Smooth muscle cell (in vitro differentiated cells): Measurements from ENCODE around the gene KRT6B. TPM values are rescaled to one million over a fixed set of nuclear protein-coding genes. Genes with fewer than 3 reads are reported as not detected.
A peak's percentile ranks its signal among the peaks of the same experiment; 100 is the strongest.

Source experiments
- DNase-seq: peaks from one replicate; lab custom pipeline; 2025; ENCODE audit not compliant: unreplicated experiment; lab: John Stamatoyannopoulos, UW
- H2AFZ ChIP-seq: fragments of 200-600 bp; sonication (generic); 2 replicates; pipeline ENCODE4 v1.6.0; 2016; ENCODE audit warnings: antibody characterized with exemption, low read depth, mild to moderate bottlenecking
- H3F3A ChIP-seq: fragments of 200-600 bp; sonication (generic); 2 replicates; pipeline ENCODE4 v1.6.0; 2017; ENCODE audit warnings: antibody characterized with exemption, low read depth
- H3K27ac ChIP-seq: fragments of 200-600 bp; sonication (generic); 2 replicates; pipeline ENCODE4 v1.5.1; 2016; ENCODE audit warnings: low read depth, mild to moderate bottlenecking
- H3K27me3 ChIP-seq: fragments of 200-600 bp; sonication (generic); 2 replicates; pipeline ENCODE4 v1.6.1; 2016; ENCODE audit warnings: low read depth, mild to moderate bottlenecking
- H3K36me3 ChIP-seq: fragments of 200-600 bp; sonication (generic); 2 replicates; pipeline ENCODE4 v1.5.1; 2016; ENCODE audit warnings: low read depth
- H3K4me1 ChIP-seq: fragments of 200-600 bp; sonication (generic); 2 replicates; pipeline ENCODE4 v1.5.1; 2016; ENCODE audit warnings: low read depth
- H3K4me2 ChIP-seq: fragments of 200-600 bp; sonication (generic); 2 replicates; pipeline ENCODE4 v1.6.0; 2016; ENCODE audit warnings: mild to moderate bottlenecking
- H3K4me3 ChIP-seq: fragments of 200-600 bp; sonication (generic); 2 replicates; pipeline ENCODE4 v1.5.1; 2016; ENCODE audit warnings: mild to moderate bottlenecking
- H3K79me2 ChIP-seq: fragments of 200-600 bp; sonication (generic); 2 replicates; pipeline ENCODE4 v1.6.0; 2016; ENCODE audit warnings: low read depth, mild to moderate bottlenecking
- H3K9ac ChIP-seq: fragments of 200-600 bp; sonication (generic); 2 replicates; pipeline ENCODE4 v1.6.0; 2016; ENCODE audit warnings: low read depth
- H3K9me3 ChIP-seq: fragments of 200-600 bp; sonication (generic); replicated peaks from 2 replicates; pipeline ENCODE4 v1.5.1; 2016; ENCODE audit warnings: low read depth
- H4K20me1 ChIP-seq: fragments of 200-600 bp; sonication (generic); 2 replicates; pipeline ENCODE4 v1.6.0; 2016; ENCODE audit warnings: low read depth
- WGBS: methylation state at CpG from one replicate; pipeline ENCODE4 v1.1.7; 2016; ENCODE audit warnings: low lambda C conversion rate; 5-methylcytosine and 5-hydroxymethylcytosine counted together
- polyA plus RNA-seq: library from polyadenylated mRNA; unstranded; fragments of >200 nt; fragmentation: Nextera tagmentation; extraction: Ambion mirVana; gene quantifications from 2 replicates; pipeline ENCODE4 v1.2.1, GENCODE V29; 2016
- total RNA-seq: library from RNA; depleted of rRNA; stranded (reverse); fragments of >200 nt; gene quantifications from 2 replicates; pipeline ENCODE4 v1.2.3, GENCODE V29; 2014
- TF ChIP-seq, protein P1 (sequence below): fragments of 200-600 bp; sonication (generic); IDR thresholded peaks from 2 replicates; pipeline ENCODE4 v1.5.1; 2017; ENCODE audit warnings: borderline replicate concordance, mild to moderate bottlenecking, antibody characterized with exemption; ENCODE audit not compliant: insufficient read depth, poor library complexity, severe bottlenecking

Gene KRT6B
- total and polyA plus RNA-seq, 2 experiments from 2014 or later, result 248 to 336 TPM

DNA sequence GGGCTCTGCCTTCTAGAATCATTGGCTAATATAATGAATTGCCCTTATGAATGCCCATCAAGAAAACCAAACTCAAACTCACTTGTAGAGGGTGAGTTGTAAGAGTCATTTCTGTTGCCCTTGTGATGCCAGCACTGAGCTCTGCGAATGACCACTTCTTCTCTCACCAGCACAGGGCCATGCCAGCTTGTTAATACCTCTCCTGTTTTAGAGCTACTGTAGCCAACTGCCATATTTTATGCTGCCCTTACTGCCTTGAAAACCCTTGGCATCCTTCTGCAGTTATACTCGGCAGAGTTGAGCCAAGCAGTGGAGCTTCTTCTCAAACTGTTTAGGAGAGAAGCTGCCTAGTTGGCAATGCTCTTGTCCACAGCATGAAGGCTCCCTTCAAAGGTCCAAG is 25.9 kb downstream of the KRT6B start:
- Histone ChIP-seq H3K4me2 (no peak overlapping the region), H4K20me1 (no peaks in the 10 kb centered on the region), H3K27ac (no peak overlapping the region), H3K4me3 (no peak overlapping the region), H3F3A (peaks cover 4% of the 10 kb centered on the region), H3K4me1 (peaks cover 10% of the 10 kb centered on the region), H3K27me3 (peaks cover 14% of the 10 kb centered on the region), H3K9me3 (no peaks in the 10 kb centered on the region), H3K9ac (no peak overlapping the region), H2AFZ (no peak overlapping the region), H3K36me3 (no peaks in the 10 kb centered on the region), H3K79me2 (no peaks in the 10 kb centered on the region)
- TF ChIP-seq, protein P1, sequence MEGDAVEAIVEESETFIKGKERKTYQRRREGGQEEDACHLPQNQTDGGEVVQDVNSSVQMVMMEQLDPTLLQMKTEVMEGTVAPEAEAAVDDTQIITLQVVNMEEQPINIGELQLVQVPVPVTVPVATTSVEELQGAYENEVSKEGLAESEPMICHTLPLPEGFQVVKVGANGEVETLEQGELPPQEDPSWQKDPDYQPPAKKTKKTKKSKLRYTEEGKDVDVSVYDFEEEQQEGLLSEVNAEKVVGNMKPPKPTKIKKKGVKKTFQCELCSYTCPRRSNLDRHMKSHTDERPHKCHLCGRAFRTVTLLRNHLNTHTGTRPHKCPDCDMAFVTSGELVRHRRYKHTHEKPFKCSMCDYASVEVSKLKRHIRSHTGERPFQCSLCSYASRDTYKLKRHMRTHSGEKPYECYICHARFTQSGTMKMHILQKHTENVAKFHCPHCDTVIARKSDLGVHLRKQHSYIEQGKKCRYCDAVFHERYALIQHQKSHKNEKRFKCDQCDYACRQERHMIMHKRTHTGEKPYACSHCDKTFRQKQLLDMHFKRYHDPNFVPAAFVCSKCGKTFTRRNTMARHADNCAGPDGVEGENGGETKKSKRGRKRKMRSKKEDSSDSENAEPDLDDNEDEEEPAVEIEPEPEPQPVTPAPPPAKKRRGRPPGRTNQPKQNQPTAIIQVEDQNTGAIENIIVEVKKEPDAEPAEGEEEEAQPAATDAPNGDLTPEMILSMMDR, result no peak
- 86% methylated on average over 2 of the region's 2 CpGs for WGBS
- DNase-seq, result no peak

DNA sequence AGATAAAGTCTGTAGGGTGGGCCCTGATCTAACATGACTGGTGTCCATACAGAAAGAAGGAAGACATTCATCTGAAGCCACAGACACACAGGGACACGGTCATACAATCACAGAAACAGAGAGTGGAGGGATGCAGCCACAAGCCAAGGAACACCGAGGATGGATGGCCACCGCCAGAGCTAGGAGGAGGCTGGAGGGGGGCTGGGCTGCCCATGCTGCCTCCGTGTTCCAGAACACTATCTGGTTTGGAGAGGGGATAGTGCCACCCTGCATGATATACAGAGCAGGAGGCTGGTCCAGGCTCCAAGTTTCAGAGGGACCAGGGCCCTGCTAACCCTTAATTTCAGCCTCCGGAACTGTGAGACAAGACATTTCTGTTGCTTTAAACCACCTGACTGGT is 26.5 kb downstream of the KRT6B start:
- Histone ChIP-seq H3K4me3 (no peak overlapping the region), H3K36me3 (no peaks in the 10 kb centered on the region), H4K20me1 (no peaks in the 10 kb centered on the region), H3K27me3 (peaks cover 8% of the 10 kb centered on the region), H3K4me1 (peaks cover 10% of the 10 kb centered on the region), H3F3A (peaks cover 4% of the 10 kb centered on the region), H2AFZ (no peak overlapping the region), H3K4me2 (no peak overlapping the region), H3K27ac (no peak overlapping the region), H3K9me3 (no peaks in the 10 kb centered on the region), H3K79me2 (no peaks in the 10 kb centered on the region), H3K9ac (no peak overlapping the region)
- TF ChIP-seq, protein P1, result no peak
- 84% methylated on average over 5 of the region's 5 CpGs for WGBS
- DNase-seq, result no peak

DNA sequence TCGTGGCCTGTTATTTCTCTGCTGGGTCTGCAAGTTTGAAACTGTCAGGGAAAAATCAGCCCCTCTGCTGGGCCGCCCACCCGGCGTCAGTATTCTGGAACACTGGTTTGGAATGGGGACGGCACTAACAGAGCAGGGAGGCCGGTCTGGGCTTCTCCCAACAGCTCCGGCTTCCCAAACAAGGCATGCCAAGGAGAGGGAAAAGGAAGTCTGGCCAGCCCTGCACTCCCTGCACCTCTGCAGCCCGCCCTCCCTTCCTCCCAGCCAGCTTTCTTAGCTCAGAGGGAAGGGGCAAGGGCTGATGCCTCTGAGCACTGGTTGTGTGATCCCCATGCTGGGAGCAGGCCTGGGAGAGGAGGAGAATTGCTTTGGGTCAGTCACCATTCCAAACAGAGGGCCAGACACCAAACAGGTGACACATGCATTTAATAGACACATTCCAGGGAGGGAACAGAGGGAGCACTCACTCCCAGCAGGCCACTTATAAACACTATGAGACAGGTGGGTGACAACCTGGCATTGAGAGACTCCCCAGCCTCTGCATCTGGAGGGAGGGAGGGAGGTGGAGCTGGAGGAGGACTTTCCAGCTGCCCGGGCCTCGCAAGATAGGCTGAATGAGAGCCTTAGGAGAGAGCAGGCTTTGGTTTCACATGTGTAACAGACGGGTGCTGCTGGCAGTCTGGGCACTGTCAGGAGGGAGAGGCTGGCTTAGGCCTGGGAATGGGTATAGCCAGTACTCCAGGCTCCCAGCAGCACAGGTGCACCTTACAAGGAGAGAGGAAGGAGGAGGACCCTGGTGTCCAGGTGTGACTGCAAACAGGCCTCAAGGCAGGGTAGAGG is 28.1 kb downstream of the KRT6B start:
- H2AFZ ChIP-seq, result peak overlapping the region; percentile 61
- no peak for DNase-seq
- H3K27me3 ChIP-seq, result no peaks in the 10 kb centered on the region

More for the DNA sequence above, 28.1 kb downstream of the KRT6B start:
- H4K20me1 ChIP-seq, result no peaks in the 10 kb centered on the region
- TF ChIP-seq, protein P1, result no peak
- peak overlapping the region; percentile 38 for H3K27ac ChIP-seq
- H3K4me3 ChIP-seq, result no peak overlapping the region
- no peak overlapping the region for H3K4me2 ChIP-seq
- WGBS, result 47% methylated on average over 11 of the region's 11 CpGs
- H3K9ac ChIP-seq, result no peak overlapping the region
- no peaks in the 10 kb centered on the region for H3K79me2 ChIP-seq
- no peaks in the 10 kb centered on the region for H3K9me3 ChIP-seq
- peaks cover 4% of the 10 kb centered on the region for H3F3A ChIP-seq
- peaks cover 10% of the 10 kb centered on the region for H3K4me1 ChIP-seq
- no peaks in the 10 kb centered on the region for H3K36me3 ChIP-seq
